ENCODE measurements around the gene MYO16. TPM values are rescaled to one million over a fixed set of nuclear protein-coding genes. Genes with fewer than 3 reads are reported as not detected.

The MYO16 gene
- total and polyA plus RNA-seq, 2 of the 4 experiments (the other 2 are of a cell fraction) = under 0.01 to 0.03 TPM

DNA sequence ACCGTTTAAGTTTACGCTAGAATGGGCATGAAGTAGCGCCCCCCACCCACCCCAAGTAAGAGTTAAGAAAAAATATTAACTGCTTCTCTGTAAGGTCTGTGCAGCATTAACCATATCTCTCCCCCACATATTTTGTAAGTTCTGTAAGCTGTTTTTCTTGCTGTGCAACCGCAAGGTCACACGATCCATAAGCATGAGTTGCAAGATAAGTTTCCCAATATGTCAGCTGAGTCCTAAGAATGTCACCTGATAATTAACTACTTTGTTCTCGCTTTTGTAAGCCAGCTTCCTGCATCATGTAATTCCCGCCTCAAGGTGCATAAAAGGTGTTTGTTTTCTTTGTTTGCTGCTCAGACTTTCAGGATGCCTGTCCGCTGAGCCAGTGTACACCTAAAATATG, 187.0 kb downstream of the MYO16 start:
- H3K23ac ChIP-seq (ENCODE audit: low read depth, low read length) = no peak overlapping the region
- H4K91ac ChIP-seq (ENCODE audit: insufficient read depth, low read depth, low read length) = no peak overlapping the region
- no peak overlapping the region for H4K5ac ChIP-seq (ENCODE audit: low read depth, low read length)
- 100% methylated on average over 2 of the region's 8 CpGs; no CpG with 5 or more reads in 1 of the 2 experiments for WGBS, 2 experiments (ENCODE audit: extremely low coverage in 2 of 2, insufficient read length in 1 of 2)
- H3K9me1 ChIP-seq (ENCODE audit: insufficient read depth, low read length) = no peaks in the 10 kb centered on the region; the same call in 1 of the 2 replicates
- no peak overlapping the region for H2AK5ac ChIP-seq (ENCODE audit: low read depth, low read length)
- no peak overlapping the region for H2BK5ac ChIP-seq (ENCODE audit: low read depth, low read length, poor library complexity, severe bottlenecking)
- no peaks in the 10 kb centered on the region for H4K20me1 ChIP-seq (ENCODE audit: insufficient read depth, low read length)
- no peaks in the 10 kb centered on the region for H3K9me3 ChIP-seq (ENCODE audit: control insufficient read depth, insufficient read depth, low read length)
- no peak overlapping the region for H3K9ac ChIP-seq (ENCODE audit: low read depth, low read length)
- in situ Hi-C loops (cut with MboI; ENCODE audit: low sequenced_read_pairs) (no loop called here), dilution Hi-C loops (cut with HindIII; ENCODE audit: low sequenced_read_pairs, unreplicated experiment) (no loop called here), intact Hi-C loops (cut with micrococcal nuclease) (no loop called here)
- TF ChIP-seq MXI1 (IDR thresholded peaks at IDR 0.05; ENCODE audit: borderline replicate concordance, low read depth, low read length) = no peak
- no peak for TF ChIP-seq RCOR1 (IDR thresholded peaks at IDR 0.05; ENCODE audit: insufficient replicate concordance, low read length)
- no peak for TF ChIP-seq RFX5 (IDR thresholded peaks at IDR 0.05; ENCODE audit: low read depth, low read length)
- TF ChIP-seq POLR2A (IDR thresholded peaks at IDR 0.05; ENCODE audit: low read depth, low read length) = no peak
- no peak for TF ChIP-seq FOS (IDR thresholded peaks at IDR 0.05; ENCODE audit: low read depth, low read length)
- H2BK120ac ChIP-seq (ENCODE audit: low read depth, low read length) = no peak overlapping the region
- no peak overlapping the region for H2BK20ac ChIP-seq (ENCODE audit: low read depth, low read length)
- DNase-seq (no peak), ATAC-seq (ENCODE audit: low read depth) (no peak)
- no peak overlapping the region for H3K4me2 ChIP-seq (ENCODE audit: low read depth, low read length)
- no peak overlapping the region for H4K8ac ChIP-seq (ENCODE audit: low read depth in 2 of 2, low read length in 2 of 2)
- no peak overlapping the region for H3K14ac ChIP-seq (replicated peaks; ENCODE audit: low read depth, low read length)
- no peak overlapping the region for H3K18ac ChIP-seq (ENCODE audit: low read depth, low read length)
- no peak overlapping the region for H2BK15ac ChIP-seq (ENCODE audit: low read depth, low read length)
- no TSS peak for BruUV-seq (replicated peaks)
- H3K4me1 ChIP-seq (ENCODE audit: control insufficient read depth, insufficient read depth, low read length) = no peaks in the 10 kb centered on the region
- no peak overlapping the region for H3K27ac ChIP-seq (ENCODE audit: insufficient read depth, low read length)
- no peak overlapping the region for H3K4ac ChIP-seq (ENCODE audit: low read depth, low read length)
- ChIA-PET CTCF (no interaction called here), POLR2A (ENCODE audit: unreplicated experiment) (no interaction called here)
- H3K79me1 ChIP-seq (ENCODE audit: low read depth in 1 of 2, low read length in 2 of 2) = no peaks in the 10 kb centered on the region
- H3K36me3 ChIP-seq (ENCODE audit: control insufficient read depth, insufficient read depth, low read length) = no peaks in the 10 kb centered on the region
- H2AFZ ChIP-seq (replicated peaks; ENCODE audit: low read length, poor library complexity) = no peak overlapping the region
- no peak overlapping the region for H3K4me3 ChIP-seq (ENCODE audit: insufficient read depth, low read depth, low read length)
- no peak overlapping the region for H3K56ac ChIP-seq (ENCODE audit: extremely low read depth, insufficient read depth, low read length)
- H3K27me3 ChIP-seq (ENCODE audit: control insufficient read depth, insufficient read depth, low read length) = no peaks in the 10 kb centered on the region
- no peak overlapping the region for H2AK9ac ChIP-seq (replicated peaks; ENCODE audit: low read depth, low read length, poor library complexity)
